ENCODE measurements around the gene ATG10.
"Not testable (repeated sequence)": the region's sequence is repeated elsewhere in the genome, so short reads cannot be mapped to it uniquely, and the experiment has no call there.

Gene ATG10

GRCh38 chr5:82066791-82067190 lies 95.0 kb downstream of the ATG10 start:
- H3K9me3 Mint-ChIP-seq = no peaks in the 10 kb centered on the region
- no peaks in the 10 kb centered on the region for H3K27me3 Mint-ChIP-seq
- no peak overlapping the region for H3K27ac Mint-ChIP-seq
- peaks cover 6% of the 10 kb centered on the region for H3K4me1 Mint-ChIP-seq
- H3K4me3 Mint-ChIP-seq = no peak overlapping the region
- DNase-seq (no peak), ATAC-seq (no peak)

GRCh38 chr5:82068042-82068441 lies 96.2 kb downstream of the ATG10 start:
- not testable (repeated sequence) for ATAC-seq, H3K9me3 Mint-ChIP-seq, DNase-seq, H3K4me1 Mint-ChIP-seq, H3K27ac Mint-ChIP-seq, H3K27me3 Mint-ChIP-seq
- H3K4me3 Mint-ChIP-seq = peak overlapping the region in 1 of 2 donors; percentile 21

GRCh38 chr5:82068723-82069122 lies 96.9 kb downstream of the ATG10 start:
- DNase-seq (no peak), ATAC-seq (no peak)
- Mint-ChIP-seq H3K4me3 (peak overlapping the region in 1 of 2 donors; percentile 61), H3K4me1 (peaks cover 6% of the 10 kb centered on the region), H3K27ac (peak overlapping the region in 1 of 2 donors; percentile 18), H3K27me3 (no peaks in the 10 kb centered on the region), H3K9me3 (no peaks in the 10 kb centered on the region)

GRCh38 chr5:82072138-82072537 lies 100.3 kb downstream of the ATG10 start:
- H3K27me3 Mint-ChIP-seq = no peaks in the 10 kb centered on the region
- no peak for ATAC-seq
- H3K4me3 Mint-ChIP-seq = no peak overlapping the region
- H3K27ac Mint-ChIP-seq = no peak overlapping the region
- DNase-seq = no peak
- peaks cover 6% of the 10 kb centered on the region for H3K4me1 Mint-ChIP-seq
- no peaks in the 10 kb centered on the region for H3K9me3 Mint-ChIP-seq

GRCh38 chr5:82073179-82073578 lies 101.4 kb downstream of the ATG10 start:
- no peaks in the 10 kb centered on the region for H3K27me3 Mint-ChIP-seq
- H3K27ac Mint-ChIP-seq = no peak overlapping the region
- no peaks in the 10 kb centered on the region for H3K9me3 Mint-ChIP-seq
- H3K4me1 Mint-ChIP-seq = peaks cover 3% of the 10 kb centered on the region
- no peak for DNase-seq
- ATAC-seq = no peak
- H3K4me3 Mint-ChIP-seq = no peak overlapping the region

GRCh38 chr5:82074950-82075349 lies 103.1 kb downstream of the ATG10 start:
- Mint-ChIP-seq H3K27ac (no peak overlapping the region), H3K4me3 (no peak overlapping the region), H3K4me1 (no peaks in the 10 kb centered on the region), H3K27me3 (no peaks in the 10 kb centered on the region), H3K9me3 (peaks cover 6 to 9% of the 10 kb centered on the region in 2 donors)
- DNase-seq (no peak), ATAC-seq (no peak)

GRCh38 chr5:82077496-82077895 lies 105.7 kb downstream of the ATG10 start:
- no peaks in the 10 kb centered on the region for H3K4me1 Mint-ChIP-seq
- no peak overlapping the region for H3K4me3 Mint-ChIP-seq
- ATAC-seq (no peak), DNase-seq (no peak)
- no peaks in the 10 kb centered on the region for H3K27me3 Mint-ChIP-seq
- peaks cover 6 to 9% of the 10 kb centered on the region in 2 donors for H3K9me3 Mint-ChIP-seq
- H3K27ac Mint-ChIP-seq = no peak overlapping the region

- ATAC-seq = no peak
- H3K27ac Mint-ChIP-seq = no peak overlapping the region
- H3K9me3 Mint-ChIP-seq = peaks cover 25 to 36% of the 10 kb centered on the region in 2 donors
- H3K27me3 Mint-ChIP-seq = no peaks in the 10 kb centered on the region
- no peak for DNase-seq
- peaks cover 6% of the 10 kb centered on the region for H3K4me1 Mint-ChIP-seq
- no peak overlapping the region for H3K4me3 Mint-ChIP-seq
These were observed 119.8 kb downstream of the ATG10 start for GRCh38 chr5:82091617-82092016.

GRCh38 chr5:82095536-82095935 lies 123.7 kb downstream of the ATG10 start:
- no peak overlapping the region for H3K27ac Mint-ChIP-seq
- no peak for ATAC-seq

GRCh38 chr5:82096249-82096648 lies 124.4 kb downstream of the ATG10 start:
- H3K27me3 Mint-ChIP-seq = no peaks in the 10 kb centered on the region
- H3K4me3 Mint-ChIP-seq = no peak overlapping the region
- DNase-seq (no peak), ATAC-seq (no peak)
- no peak overlapping the region for H3K27ac Mint-ChIP-seq
- peaks cover 18% of the 10 kb centered on the region for H3K4me1 Mint-ChIP-seq
- H3K9me3 Mint-ChIP-seq = peaks cover 12 to 15% of the 10 kb centered on the region in 2 donors

More at GRCh38 chr5:82095536-82095935, 123.7 kb downstream of the ATG10 start:
- H3K9me3 Mint-ChIP-seq = peaks cover 12 to 16% of the 10 kb centered on the region in 2 donors
- no peaks in the 10 kb centered on the region for H3K27me3 Mint-ChIP-seq
- no peak for DNase-seq
- no peak overlapping the region for H3K4me3 Mint-ChIP-seq
- H3K4me1 Mint-ChIP-seq = peaks cover 11% of the 10 kb centered on the region

- Mint-ChIP-seq H3K27ac (peak overlapping the region in 1 of 2 donors; percentile 31), H3K4me1 (peaks cover 26% of the 10 kb centered on the region), H3K4me3 (no peak overlapping the region), H3K27me3 (no peaks in the 10 kb centered on the region), H3K9me3 (no peaks in the 10 kb centered on the region)
- no peak for DNase-seq
- peak; percentile 95 for ATAC-seq
These were observed 128.7 kb downstream of the ATG10 start for GRCh38 chr5:82100303-82101077.

GRCh38 chr5:82104872-82105271 lies 133.0 kb downstream of the ATG10 start:
- H3K4me1 Mint-ChIP-seq = peaks cover 33% of the 10 kb centered on the region
- no peak overlapping the region for H3K27ac Mint-ChIP-seq
- no peaks in the 10 kb centered on the region for H3K27me3 Mint-ChIP-seq
- no peak overlapping the region for H3K4me3 Mint-ChIP-seq
- DNase-seq (peak; percentile 17 to 51), ATAC-seq (peak; percentile 69)
- no peaks in the 10 kb centered on the region for H3K9me3 Mint-ChIP-seq

- peak overlapping the region in 1 of 2 donors; percentile 40 for H3K4me3 Mint-ChIP-seq
- H3K9me3 Mint-ChIP-seq = no peaks in the 10 kb centered on the region
- peaks cover 29% of the 10 kb centered on the region for H3K4me1 Mint-ChIP-seq
These were observed 133.6 kb downstream of the ATG10 start for GRCh38 chr5:82105457-82105856.

GRCh38 chr5:82106207-82106606 lies 134.4 kb downstream of the ATG10 start:
- Mint-ChIP-seq H3K9me3 (no peaks in the 10 kb centered on the region), H3K4me3 (no peak overlapping the region), H3K27ac (no peak overlapping the region), H3K4me1 (peaks cover 23% of the 10 kb centered on the region), H3K27me3 (no peaks in the 10 kb centered on the region)
- DNase-seq (no peak), ATAC-seq (peak; percentile 58)

More at GRCh38 chr5:82105457-82105856, 133.6 kb downstream of the ATG10 start:
- no peak overlapping the region for H3K27ac Mint-ChIP-seq
- ATAC-seq (peak; percentile 70), DNase-seq (peak in 1 of 2 donors; percentile 14)
- H3K27me3 Mint-ChIP-seq = no peaks in the 10 kb centered on the region

- H3K9me3 Mint-ChIP-seq = no peaks in the 10 kb centered on the region
- no peaks in the 10 kb centered on the region for H3K27me3 Mint-ChIP-seq
- DNase-seq (no peak), ATAC-seq (no peak)
- peaks cover 26% of the 10 kb centered on the region for H3K4me1 Mint-ChIP-seq
- no peak overlapping the region for H3K4me3 Mint-ChIP-seq
- no peak overlapping the region for H3K27ac Mint-ChIP-seq
These were observed 134.9 kb downstream of the ATG10 start for GRCh38 chr5:82106756-82107155.

- DNase-seq = no peak
- ATAC-seq = no peak
- Mint-ChIP-seq H3K27me3 (no peaks in the 10 kb centered on the region), H3K4me1 (peaks cover 26% of the 10 kb centered on the region), H3K27ac (no peak overlapping the region), H3K4me3 (no peak overlapping the region), H3K9me3 (no peaks in the 10 kb centered on the region)
These were observed 135.4 kb downstream of the ATG10 start for GRCh38 chr5:82107267-82107666.

GRCh38 chr5:82109013-82109412 lies 137.2 kb downstream of the ATG10 start:
- no peak for ATAC-seq
- Mint-ChIP-seq H3K9me3 (no peaks in the 10 kb centered on the region), H3K4me1 (peaks cover 26% of the 10 kb centered on the region), H3K27ac (no peak overlapping the region), H3K27me3 (no peaks in the 10 kb centered on the region), H3K4me3 (no peak overlapping the region)
- DNase-seq = no peak

Data from stimulated activated naive CD8-positive, alpha-beta T cell treated with anti-CD3 and anti-CD28 coated beads, Interleukin-15, amount 100 ng/mL, for 72 hours (primary cell).